NT2/D1 (cell line): ENCODE data around the gene GRK5.

Experiments
- DNase-seq: peaks from one replicate; pipeline ENCODE4 v3.0.0-alpha.2; 2011; ENCODE audit warnings: low read depth, low spot score
- H3K27me3 ChIP-seq: 2 replicates; pipeline ENCODE4 v1.6.0; 2011; ENCODE audit warnings: mild to moderate bottlenecking; ENCODE audit not compliant: insufficient read length, insufficient read depth
- H3K36me3 ChIP-seq: 2 replicates; pipeline ENCODE4 v1.6.1; 2011; ENCODE audit warnings: mild to moderate bottlenecking, low read length, mixed read lengths; ENCODE audit not compliant: insufficient read depth, insufficient read length
- H3K4me1 ChIP-seq: 2 replicates; pipeline ENCODE4 v1.5.1; 2011; ENCODE audit not compliant: insufficient read depth, insufficient read length
- H3K4me3 ChIP-seq: 2 replicates; pipeline ENCODE4 v1.5.1; 2011; ENCODE audit warnings: low read depth; ENCODE audit not compliant: insufficient read length
- H3K9ac ChIP-seq: 2 replicates; pipeline ENCODE4 v1.6.0; 2011; ENCODE audit warnings: low read depth; ENCODE audit not compliant: insufficient read length
- H3K9me3 ChIP-seq: 2 replicates; pipeline ENCODE4 v1.5.1; 2011; ENCODE audit warnings: mild to moderate bottlenecking, low read length; ENCODE audit not compliant: insufficient read depth
- SUZ12 ChIP-seq: IDR thresholded peaks from 2 replicates; pipeline ENCODE4 v1.6.1; 2011; ENCODE audit not compliant: insufficient read length, insufficient read depth; ENCODE audit errors: extremely low read depth
- YY1 ChIP-seq: IDR thresholded peaks from 2 replicates; pipeline ENCODE4 v1.6.1; 2011; ENCODE audit not compliant: insufficient read length, insufficient read depth
- ZNF274 ChIP-seq: IDR thresholded peaks from 2 replicates; pipeline ENCODE4 v1.6.1; 2011; ENCODE audit warnings: mild to moderate bottlenecking, low read depth, low read length

GRK5 gene

GRCh38 chr10:119367841-119368549, 160.6 kb downstream of the GRK5 start:
- Histone ChIP-seq H3K4me3 (no peak overlapping the region), H3K9me3 (no peaks in the 10 kb centered on the region), H3K4me1 (no peaks in the 10 kb centered on the region), H3K9ac (no peak overlapping the region), H3K27me3 (no peaks in the 10 kb centered on the region), H3K36me3 (no peaks in the 10 kb centered on the region)
- TF ChIP-seq YY1: no peak
- TF ChIP-seq SUZ12: no peak
- no peak for TF ChIP-seq ZNF274
- no peak for DNase-seq

GRCh38 chr10:119368581-119368980, 161.2 kb downstream of the GRK5 start:
- H3K36me3 ChIP-seq: no peaks in the 10 kb centered on the region
- no peak for TF ChIP-seq ZNF274
- no peak for TF ChIP-seq YY1
- TF ChIP-seq SUZ12: no peak
- H3K4me1 ChIP-seq: no peaks in the 10 kb centered on the region
- no peaks in the 10 kb centered on the region for H3K27me3 ChIP-seq
- DNase-seq: no peak
- H3K9ac ChIP-seq: no peak overlapping the region
- H3K4me3 ChIP-seq: no peak overlapping the region
- H3K9me3 ChIP-seq: no peaks in the 10 kb centered on the region

- no peaks in the 10 kb centered on the region for H3K36me3 ChIP-seq
- TF ChIP-seq ZNF274 (no peak), SUZ12 (no peak), YY1 (no peak)
- H3K4me3 ChIP-seq: no peak overlapping the region
- no peaks in the 10 kb centered on the region for H3K9me3 ChIP-seq
- no peak overlapping the region for H3K9ac ChIP-seq
- no peak for DNase-seq
- no peaks in the 10 kb centered on the region for H3K27me3 ChIP-seq
- no peaks in the 10 kb centered on the region for H3K4me1 ChIP-seq
Observed at GRCh38 chr10:119368991-119369869, 161.9 kb downstream of the GRK5 start.

GRCh38 chr10:119370111-119370741, 162.9 kb downstream of the GRK5 start:
- Histone ChIP-seq H3K27me3 (no peaks in the 10 kb centered on the region), H3K36me3 (no peaks in the 10 kb centered on the region), H3K4me1 (no peaks in the 10 kb centered on the region), H3K9ac (no peak overlapping the region), H3K9me3 (no peaks in the 10 kb centered on the region), H3K4me3 (no peak overlapping the region)
- no peak for DNase-seq
- TF ChIP-seq SUZ12: no peak
- TF ChIP-seq YY1: no peak
- no peak for TF ChIP-seq ZNF274

GRCh38 chr10:119370972-119371703, 163.8 kb downstream of the GRK5 start:
- H3K27me3 ChIP-seq: no peaks in the 10 kb centered on the region
- H3K36me3 ChIP-seq: no peaks in the 10 kb centered on the region
- DNase-seq: no peak
- TF ChIP-seq SUZ12 (no peak), YY1 (no peak), ZNF274 (no peak)
- no peak overlapping the region for H3K4me3 ChIP-seq
- no peaks in the 10 kb centered on the region for H3K4me1 ChIP-seq
- H3K9ac ChIP-seq: no peak overlapping the region
- H3K9me3 ChIP-seq: no peaks in the 10 kb centered on the region

GRCh38 chr10:119371704-119372663, 164.6 kb downstream of the GRK5 start:
- no peak for DNase-seq
- Histone ChIP-seq H3K27me3 (no peaks in the 10 kb centered on the region), H3K9ac (no peak overlapping the region), H3K36me3 (no peaks in the 10 kb centered on the region), H3K4me1 (no peaks in the 10 kb centered on the region), H3K4me3 (no peak overlapping the region), H3K9me3 (no peaks in the 10 kb centered on the region)
- TF ChIP-seq YY1 (no peak), SUZ12 (no peak), ZNF274 (no peak)
